ENCODE measurements around the gene UFD1.

UFD1 gene

DNA sequence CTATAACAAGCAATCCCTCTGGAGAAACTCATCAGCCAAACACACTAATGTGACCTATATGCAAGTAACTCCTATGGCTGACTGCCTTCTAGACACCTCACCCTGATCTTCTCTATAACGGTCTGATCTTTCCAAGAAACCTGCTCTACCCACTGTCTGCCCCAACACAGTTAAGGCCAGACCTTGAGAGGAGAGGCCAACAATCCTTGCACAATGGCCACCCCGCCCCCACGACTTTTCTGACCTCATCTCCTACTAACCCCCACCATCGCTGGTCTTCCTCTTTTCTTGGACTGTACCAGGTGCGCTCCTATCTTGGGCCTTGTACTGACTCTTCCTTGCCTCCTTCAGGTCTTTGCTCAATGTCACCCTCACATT, 59.9 kb downstream of the UFD1 start:
- no peak for DNase-seq

DNA sequence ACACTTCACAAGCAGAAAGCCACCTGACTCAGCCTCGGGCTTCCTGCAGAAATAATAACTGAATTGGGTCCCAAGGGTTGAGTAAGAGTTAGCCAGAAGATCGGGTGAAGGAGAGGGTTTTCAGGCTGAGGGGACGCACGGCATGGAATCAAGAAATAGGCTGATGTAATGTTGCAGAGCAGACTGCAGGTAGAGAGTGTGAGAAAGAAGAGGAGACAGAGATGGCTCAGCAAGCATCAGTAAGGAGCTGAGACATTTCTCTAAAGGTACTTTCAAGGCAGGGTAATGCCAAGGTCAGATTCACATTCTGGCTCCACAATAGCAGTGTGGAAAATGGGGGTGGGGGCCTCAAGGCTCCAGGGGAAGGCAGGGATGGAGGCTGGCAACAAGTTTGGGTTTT, 66.1 kb downstream of the UFD1 start:
- DNase-seq, result no peak

DNA sequence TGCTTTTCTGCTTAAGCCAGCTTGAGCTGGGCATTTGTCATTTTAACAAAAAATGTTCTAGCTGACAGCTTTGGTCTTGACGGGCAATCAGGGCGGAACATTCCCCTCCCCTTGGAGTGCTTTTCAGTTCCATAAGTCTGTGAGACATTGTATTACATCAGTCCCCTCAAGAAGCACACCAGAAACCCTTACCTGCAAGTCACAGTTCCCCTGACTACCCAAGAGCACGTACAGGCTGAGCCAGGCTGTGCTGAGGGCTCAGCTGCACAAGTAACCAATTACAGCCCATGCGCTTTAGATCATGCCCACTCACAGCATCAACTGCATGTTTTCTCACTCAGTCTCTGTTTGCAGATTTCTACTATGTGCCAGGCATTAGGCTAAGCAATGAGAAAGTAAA, 66.5 kb downstream of the UFD1 start:
- no peak for DNase-seq

DNA sequence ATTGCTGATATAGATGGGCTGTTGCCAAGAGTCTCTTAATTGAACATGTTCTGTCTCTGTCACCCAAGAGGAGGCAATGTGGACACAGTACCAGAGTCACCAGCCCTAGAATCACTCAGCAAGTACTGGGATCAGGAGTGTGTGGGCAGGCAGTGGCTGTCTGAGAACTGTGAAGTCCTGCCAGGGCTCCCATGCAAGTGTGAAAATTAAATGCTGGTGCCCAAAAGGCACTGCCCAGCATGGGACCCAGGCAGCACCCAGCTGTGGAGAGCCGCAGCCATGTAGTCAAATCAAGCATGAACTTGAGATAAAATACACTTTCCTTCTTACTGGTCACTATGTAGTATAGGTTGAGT, 67.3 kb downstream of the UFD1 start:
- no peak for DNase-seq

DNA sequence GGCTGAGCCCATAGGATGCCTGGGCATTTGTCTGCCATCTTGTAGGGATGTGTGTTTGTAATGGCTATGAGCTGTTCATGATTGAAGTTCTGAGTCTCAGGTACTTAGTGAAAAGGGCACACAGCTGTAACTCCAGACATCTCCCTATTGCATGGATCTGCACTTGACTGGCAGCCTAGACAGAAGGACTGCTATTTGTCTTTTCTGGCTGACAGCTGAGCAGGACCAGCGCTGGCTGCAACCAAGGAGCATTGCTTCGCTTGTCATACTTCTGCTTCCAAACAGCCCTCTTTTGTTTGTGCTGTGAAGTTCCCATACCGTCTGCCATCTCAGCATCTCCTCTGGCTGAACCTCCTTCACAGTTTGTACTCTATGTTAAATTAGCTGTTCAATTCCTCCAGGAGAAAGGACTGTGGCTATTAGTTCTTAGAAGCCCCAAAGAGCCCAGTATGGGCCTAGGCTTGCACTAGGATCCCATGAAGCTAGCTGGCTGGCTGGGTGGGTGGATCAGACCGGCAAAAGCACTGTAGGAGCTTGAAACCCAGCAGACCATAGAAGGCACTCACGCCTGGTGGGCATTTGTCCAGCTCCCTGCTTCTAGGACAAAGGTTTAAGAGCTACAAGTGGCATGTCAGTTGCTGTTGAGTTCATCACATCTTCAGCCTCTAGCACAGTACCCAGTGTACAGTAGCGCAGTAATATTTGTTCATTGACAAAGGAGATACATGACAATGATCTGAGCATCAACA, 67.9 kb downstream of the UFD1 start:
- DNase-seq, result no peak

DNA sequence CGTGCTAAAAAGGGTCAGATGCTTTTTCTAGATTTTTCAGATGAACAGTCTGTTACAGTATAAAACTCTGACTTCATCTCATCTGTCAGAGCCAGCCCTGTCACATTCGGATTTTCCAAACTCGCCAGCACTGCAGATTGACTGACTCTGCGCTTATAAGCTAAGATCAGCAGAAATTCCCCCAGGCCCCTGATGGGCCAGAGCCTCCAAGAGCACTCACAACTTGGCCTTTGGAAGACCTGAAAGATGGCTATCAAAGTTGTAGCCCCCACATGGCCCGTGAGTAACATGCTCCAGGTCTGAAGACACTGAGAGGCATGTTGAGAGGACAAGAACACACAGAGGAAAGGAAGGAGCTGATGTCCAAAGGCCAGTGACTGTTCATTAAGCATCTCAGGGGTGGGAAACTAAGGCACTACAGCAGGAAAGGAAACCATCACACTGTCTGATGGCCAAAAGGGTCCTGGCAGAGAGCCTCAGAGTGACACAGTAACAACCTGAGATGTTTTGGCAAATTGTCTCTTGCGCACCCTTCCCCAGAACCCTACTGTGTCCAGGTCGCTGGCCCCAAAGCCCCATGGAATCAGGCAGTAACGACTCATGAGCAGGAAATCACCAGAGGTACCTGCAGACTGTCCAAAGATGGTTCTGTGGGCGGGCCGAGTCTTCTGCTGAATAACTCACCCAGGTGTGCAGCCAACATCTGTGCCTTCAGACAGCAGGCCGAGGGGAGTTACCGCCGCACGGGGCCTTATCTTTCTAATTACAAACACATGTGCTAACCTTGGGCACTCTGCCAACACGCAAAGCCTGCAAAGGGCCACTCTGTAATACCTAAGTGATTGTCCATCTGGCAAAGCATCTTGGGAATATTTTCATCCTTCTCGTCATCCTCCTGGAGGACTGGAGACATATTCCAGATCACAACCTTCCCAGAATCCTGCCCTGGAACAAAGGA, 71.1 kb downstream of the UFD1 start:
- no peak for DNase-seq

DNA sequence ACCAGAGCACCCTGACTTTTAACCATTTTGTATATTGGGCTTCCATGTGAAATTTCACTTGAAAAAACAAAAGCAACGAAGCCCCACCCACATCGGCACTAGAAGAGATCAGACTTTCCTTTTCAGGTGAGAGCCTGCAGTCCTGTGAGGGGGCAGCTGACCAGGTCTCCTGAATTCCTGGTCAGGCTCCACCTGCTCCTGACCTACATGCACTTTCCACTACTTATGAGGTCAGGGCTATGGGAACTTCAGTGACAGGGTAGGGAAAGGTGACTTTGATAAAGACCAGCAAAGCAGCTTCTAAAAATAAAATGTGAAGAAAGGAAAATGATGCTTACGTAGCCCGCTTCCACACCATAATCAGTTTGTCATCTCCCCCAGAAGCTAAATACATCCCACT, 72.1 kb downstream of the UFD1 start:
- DNase-seq, result no peak

DNA sequence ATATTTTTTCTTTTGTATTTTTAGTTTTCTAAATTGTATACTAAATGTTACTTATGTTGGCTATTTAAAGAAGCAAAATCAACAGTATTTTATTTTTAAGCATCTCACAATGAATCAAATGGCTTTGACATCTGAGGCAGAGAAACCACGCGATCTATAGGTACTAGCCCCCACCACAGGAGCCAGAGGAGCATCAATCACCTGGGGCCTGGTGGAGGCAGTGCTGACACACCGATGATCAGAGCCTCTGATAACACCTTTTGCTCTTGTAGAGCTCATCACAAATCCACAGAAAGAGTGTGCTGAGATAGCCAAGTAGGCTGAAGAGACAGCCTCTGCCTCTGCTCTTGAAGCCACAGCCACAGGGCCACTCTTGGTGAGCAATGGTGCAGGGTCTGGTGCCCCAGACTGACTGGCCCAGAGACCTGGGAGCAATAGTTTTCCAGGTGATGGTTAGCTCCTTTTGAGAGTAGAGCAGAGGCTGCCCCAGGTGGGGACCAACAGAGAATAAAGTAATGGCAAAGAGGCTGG, 72.6 kb downstream of the UFD1 start:
- DNase-seq, result no peak

DNA sequence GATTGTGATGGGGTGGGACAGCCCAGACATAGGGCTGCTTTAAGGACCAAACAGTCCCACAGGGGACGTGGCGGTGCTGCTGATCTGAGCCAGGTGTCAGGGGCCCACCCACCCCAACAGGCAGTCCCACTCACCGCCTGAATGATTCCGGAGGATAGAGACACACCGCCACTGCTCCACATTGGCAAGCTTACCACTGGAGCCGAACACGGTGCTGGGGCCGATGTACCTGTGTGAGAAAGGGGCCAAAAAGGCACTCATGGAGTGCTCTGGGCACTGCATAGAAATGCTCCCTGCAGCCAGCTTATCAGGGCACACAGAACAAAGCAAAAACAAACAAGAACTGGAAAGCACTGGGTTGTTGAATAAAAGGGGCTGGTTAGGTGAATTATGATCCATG, 73.3 kb downstream of the UFD1 start:
- DNase-seq, result no peak

DNA sequence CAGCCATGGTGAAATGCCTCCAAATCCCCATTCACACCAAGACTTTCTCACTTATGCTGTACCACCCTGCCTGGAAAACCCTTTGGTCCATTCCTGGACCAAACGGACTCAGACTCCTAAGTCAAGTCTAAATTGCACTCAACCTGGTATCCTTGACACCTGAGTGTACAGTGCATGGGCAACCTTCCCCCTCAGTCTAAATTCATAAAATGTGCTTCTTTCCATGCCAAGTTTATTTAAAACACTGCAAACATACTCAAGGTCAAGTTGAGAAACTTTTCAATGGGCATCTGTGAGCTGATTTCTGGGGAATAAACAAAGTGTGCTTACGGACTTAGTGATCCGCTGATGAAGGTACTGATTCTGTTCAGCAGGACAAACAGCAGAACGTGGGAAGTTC, 73.9 kb downstream of the UFD1 start:
- no peak for DNase-seq

DNA sequence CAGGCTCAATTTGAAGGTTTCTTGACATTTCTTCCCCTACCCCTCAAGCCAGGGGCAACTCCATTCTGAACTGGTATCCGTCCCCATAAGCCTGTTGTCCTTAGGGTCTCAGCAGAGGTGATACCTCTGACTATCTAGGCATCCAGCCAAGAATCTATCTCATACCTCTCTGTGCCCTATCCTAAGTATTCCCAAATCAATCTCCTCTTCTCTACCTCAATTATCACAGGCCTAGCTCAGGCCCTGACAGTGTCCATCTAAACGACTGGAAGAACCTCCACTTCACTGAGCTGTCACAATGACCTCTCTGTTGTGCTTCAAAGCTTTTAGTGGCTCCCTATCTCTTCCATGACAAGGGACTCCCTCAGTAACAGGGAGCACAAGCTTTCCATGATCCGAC, 74.3 kb downstream of the UFD1 start:
- DNase-seq, result no peak

DNA sequence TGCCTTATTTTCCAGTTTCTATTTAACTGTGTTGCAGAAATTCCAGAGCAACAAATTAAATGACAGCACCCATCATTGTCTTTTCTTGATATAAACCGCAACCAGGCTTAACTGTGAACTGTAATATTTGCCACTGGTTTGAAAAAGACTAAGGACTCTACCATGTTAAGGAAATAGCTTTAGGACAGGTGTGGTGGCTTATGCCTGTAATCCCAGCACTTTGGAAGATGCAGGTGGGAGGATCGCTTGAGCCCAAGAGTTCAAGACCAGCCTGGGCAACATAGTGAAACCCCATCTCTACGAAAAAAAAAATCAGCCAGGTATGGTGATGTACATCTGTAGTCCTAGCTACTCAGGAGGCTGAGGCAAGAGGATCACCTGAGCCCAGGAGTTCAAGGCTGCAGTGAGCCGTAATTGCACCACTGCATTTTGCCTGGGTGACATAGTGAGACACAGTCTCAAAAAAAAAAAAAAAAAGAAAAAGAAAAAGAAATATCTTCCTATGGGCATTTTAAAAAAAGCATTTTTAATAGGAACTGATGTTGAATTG, 76.3 kb downstream of the UFD1 start:
- no peak for DNase-seq

DNA sequence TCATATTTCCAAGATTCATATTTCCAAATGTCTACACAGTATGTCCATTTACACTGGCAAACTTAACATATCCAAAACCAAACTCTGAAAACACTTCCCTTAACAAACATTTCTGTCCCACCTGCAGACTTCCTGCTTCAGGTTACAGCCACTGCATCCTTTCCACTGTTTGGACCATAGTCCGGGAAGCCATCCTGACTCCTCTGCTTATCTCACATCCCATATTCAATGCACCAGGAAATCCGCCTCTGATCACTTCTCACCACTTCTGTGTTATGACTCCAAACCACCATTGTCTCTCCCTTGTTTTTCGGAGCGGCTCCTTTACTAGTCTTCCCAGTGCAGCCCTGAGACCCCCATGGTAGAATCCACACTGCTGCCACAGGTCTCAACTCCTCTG, 77.5 kb downstream of the UFD1 start:
- DNase-seq, result no peak

DNA sequence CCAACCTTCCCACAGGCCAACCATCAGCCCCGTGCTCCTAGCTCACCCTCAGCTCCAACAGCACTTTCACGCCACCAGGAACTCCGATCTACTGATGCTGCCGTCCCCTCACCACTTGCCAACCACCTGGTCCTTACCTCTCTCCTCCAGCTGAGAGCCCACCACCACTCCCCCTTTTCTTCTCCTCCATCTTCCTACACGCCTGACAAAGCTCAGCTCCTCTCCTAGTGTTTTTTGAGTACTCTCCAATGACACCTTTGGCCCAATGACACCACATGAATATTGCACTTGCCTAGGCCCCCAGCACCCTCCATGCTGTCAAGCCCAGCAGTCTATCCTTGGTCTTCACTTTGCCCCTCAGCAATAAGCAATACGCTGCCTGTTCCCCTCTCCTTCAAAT, 78.1 kb downstream of the UFD1 start:
- no peak for DNase-seq

Data from NCI-H2081 treated with DMSO at 0.1 percent for 48 hours (cell line).